Colonic mucosa (tissue), 4 donors: ENCODE measurements around the gene STRN3. TPM values are rescaled to one million over a fixed set of nuclear protein-coding genes. Genes with fewer than 3 reads are reported as not detected.
"Not testable (repeated sequence)": the region's sequence is repeated elsewhere in the genome, so short reads cannot be mapped to it uniquely, and the experiment has no call there.

ENCODE experiments used
- DNase-seq: peaks from one replicate; pipeline ENCODE4 v3.0.0-alpha.2; 2020
- H3K27ac ChIP-seq: fragments of 200-600 bp; one replicate; pipeline ENCODE4 v1.8.0; 2021
- H3K27me3 ChIP-seq: fragments of 200-600 bp; one replicate; pipeline ENCODE4 v1.8.0; 2021
- H3K36me3 ChIP-seq: fragments of 200-600 bp; one replicate; pipeline ENCODE4 v1.8.0; 2021
- H3K4me1 ChIP-seq: fragments of 200-600 bp; one replicate; pipeline ENCODE4 v1.8.0; 2021; ENCODE audit warnings: mild to moderate bottlenecking
- H3K4me3 ChIP-seq: fragments of 200-600 bp; one replicate; pipeline ENCODE4 v1.8.0; 2021
- H3K9ac ChIP-seq, 2 donors: one replicate each; pipeline ENCODE4 v1.7.0; 2013; ENCODE audit warnings: control low read depth in 2 of 2, low read depth in 2 of 2, low read length in 2 of 2
- H3K9me3 ChIP-seq: fragments of 200-600 bp; one replicate; pipeline ENCODE4 v1.8.0; 2021
- intact Hi-C: fragments of 100-400 bp; cut with DNase I; formaldehyde crosslinking; loops from one replicate; pipeline ENCODE4 v1.14.1; 2022
- total RNA-seq, 2 donors: library from RNA; stranded (reverse); fragmentation: NEBNext Ultra II Directional in 1 of 2; extraction: Animal tissue kit (Norgen Biotek cat#: 25700) in 1 of 2; gene quantifications; one replicate each; pipeline ENCODE4 v1.2.1, GENCODE V29; 2021
- TF ChIP-seq, protein P1 (sequence below): fragments of 200-600 bp; IDR thresholded peaks from one replicate; pipeline ENCODE4 v1.8.0; 2022; ENCODE audit warnings: antibody characterized with exemption, mild to moderate bottlenecking
- donor health status: healthy.
- donor health status: DM: no; HTN: no; CAD: no.
- donor health status: DM: no; HTN: no; CAD: no.

Gene STRN3
- total RNA-seq, 2 donors from 2014 or later, result 23.6 to 41.1 TPM

DNA sequence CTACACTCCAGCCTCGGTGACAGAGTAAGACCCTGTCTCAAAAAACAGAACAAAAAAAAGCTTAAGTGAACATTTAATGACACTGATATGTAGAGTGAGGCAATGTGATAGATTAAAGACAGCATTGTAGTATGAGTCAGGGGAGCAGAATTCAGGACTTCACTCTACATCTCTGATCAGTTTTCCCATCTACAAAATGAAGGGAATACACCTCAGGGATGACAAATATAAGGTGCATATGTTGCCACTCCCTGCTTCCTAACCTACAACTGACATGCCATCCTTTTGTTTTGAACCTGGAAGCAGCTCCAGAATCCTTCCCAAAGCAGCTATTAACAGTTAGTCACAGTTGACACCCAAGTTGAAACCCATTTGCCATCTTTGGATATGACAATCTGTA, 30.9 kb upstream of the STRN3 start:
- DNase-seq, result no peak
- no peaks in the 10 kb centered on the region for H3K4me1 ChIP-seq
- H3K36me3 ChIP-seq, result no peaks in the 10 kb centered on the region
- TF ChIP-seq, protein P1, sequence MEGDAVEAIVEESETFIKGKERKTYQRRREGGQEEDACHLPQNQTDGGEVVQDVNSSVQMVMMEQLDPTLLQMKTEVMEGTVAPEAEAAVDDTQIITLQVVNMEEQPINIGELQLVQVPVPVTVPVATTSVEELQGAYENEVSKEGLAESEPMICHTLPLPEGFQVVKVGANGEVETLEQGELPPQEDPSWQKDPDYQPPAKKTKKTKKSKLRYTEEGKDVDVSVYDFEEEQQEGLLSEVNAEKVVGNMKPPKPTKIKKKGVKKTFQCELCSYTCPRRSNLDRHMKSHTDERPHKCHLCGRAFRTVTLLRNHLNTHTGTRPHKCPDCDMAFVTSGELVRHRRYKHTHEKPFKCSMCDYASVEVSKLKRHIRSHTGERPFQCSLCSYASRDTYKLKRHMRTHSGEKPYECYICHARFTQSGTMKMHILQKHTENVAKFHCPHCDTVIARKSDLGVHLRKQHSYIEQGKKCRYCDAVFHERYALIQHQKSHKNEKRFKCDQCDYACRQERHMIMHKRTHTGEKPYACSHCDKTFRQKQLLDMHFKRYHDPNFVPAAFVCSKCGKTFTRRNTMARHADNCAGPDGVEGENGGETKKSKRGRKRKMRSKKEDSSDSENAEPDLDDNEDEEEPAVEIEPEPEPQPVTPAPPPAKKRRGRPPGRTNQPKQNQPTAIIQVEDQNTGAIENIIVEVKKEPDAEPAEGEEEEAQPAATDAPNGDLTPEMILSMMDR, result no peak
- no peak overlapping the region for H3K4me3 ChIP-seq
- no peaks in the 10 kb centered on the region for H3K27me3 ChIP-seq
- H3K27ac ChIP-seq, result no peak overlapping the region
- no peaks in the 10 kb centered on the region for H3K9me3 ChIP-seq
- H3K9ac ChIP-seq, result no peak overlapping the region
- intact Hi-C loops, result no loop called here

DNA sequence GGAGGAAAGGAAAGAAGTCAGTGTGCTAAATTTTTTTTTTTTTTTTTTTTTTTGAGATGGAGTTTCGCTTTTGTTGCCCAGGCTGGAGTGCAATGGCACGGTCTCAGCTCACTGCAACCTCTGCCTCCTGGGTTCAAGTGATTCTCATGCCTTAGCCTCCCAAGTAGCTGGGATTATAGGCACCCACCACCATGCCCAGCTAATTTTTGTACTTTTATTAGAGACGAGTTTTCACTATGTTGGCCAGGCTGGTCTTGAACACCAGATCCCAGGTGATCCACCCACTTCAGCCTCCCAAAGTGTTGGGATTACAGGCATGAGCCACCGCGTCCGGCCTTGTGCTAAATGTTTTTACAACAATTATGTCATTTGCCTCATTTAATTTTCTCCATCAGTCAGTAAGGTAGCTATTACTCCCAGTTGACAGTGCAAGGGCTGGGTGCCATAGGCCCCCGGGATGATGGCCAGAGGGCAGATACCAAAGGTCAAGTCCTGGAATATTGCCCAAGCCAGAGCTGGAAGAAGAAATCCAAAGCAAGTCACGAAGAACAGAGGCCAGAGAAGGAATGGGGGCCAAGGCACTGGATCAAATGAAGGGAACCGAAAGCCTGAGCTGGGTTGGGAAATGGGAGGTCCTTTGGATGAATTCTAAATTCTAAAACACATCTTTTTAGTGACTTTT, 26.9 kb upstream of the STRN3 start:
- H3K4me1 ChIP-seq, intact Hi-C loops, H3K9ac ChIP-seq, H3K27me3 ChIP-seq, H3K4me3 ChIP-seq, H3K9me3 ChIP-seq, H3K36me3 ChIP-seq, H3K27ac ChIP-seq: not testable (repeated sequence)
- peak; percentile 56 for DNase-seq

DNA sequence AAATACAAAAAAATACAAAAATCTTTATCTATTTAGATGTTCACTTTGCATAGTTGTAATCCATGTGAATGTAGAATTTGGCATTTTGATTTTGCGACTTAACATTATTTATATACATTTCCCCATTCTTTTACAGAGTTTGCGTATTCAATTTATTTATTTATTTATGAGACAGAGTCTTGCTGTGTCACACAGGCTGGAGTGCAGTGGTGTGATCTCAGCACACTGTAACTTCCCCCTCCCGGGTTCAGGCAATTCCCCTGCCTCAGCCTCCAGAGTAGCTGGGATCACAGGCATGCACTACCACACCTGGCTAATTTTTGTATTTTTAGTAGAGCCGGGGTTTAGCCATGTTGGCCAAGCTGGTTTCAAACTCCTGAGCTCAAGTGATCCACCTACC, 25.3 kb upstream of the STRN3 start:
- intact Hi-C loops, result no loop called here
- H3K9ac ChIP-seq, result no peak overlapping the region
- H3K36me3 ChIP-seq, result no peaks in the 10 kb centered on the region
- TF ChIP-seq, protein P1, result no peak
- H3K27ac ChIP-seq, result no peak overlapping the region
- no peaks in the 10 kb centered on the region for H3K9me3 ChIP-seq
- no peaks in the 10 kb centered on the region for H3K27me3 ChIP-seq
- no peaks in the 10 kb centered on the region for H3K4me1 ChIP-seq
- no peak overlapping the region for H3K4me3 ChIP-seq
- DNase-seq, result no peak

DNA sequence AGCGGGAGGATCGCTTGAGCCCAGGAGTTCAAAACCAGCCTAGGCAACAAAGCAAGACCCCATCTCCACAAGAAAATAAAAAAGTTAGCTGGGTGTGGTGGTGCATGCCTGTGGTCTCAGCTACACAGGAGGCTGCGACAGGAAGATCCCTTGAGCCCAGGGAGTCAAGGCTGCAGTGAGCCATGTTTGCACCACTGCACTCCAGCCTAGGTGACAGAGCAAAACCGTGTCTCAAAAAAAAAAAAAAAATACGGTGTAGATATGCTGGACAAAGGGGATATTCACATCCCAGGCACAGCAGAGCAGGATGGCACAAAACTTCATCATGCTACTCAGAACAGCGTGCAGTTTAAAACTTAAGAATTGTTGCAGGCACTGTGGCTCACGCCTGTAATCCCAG, 24.8 kb upstream of the STRN3 start:
- intact Hi-C loops, result no loop called here
- Histone ChIP-seq H3K27me3 (no peaks in the 10 kb centered on the region), H3K4me1 (no peaks in the 10 kb centered on the region), H3K9ac (no peak overlapping the region), H3K36me3 (no peaks in the 10 kb centered on the region), H3K27ac (no peak overlapping the region), H3K4me3 (no peak overlapping the region), H3K9me3 (no peaks in the 10 kb centered on the region)
- DNase-seq, result no peak
- TF ChIP-seq, protein P1, result no peak

DNA sequence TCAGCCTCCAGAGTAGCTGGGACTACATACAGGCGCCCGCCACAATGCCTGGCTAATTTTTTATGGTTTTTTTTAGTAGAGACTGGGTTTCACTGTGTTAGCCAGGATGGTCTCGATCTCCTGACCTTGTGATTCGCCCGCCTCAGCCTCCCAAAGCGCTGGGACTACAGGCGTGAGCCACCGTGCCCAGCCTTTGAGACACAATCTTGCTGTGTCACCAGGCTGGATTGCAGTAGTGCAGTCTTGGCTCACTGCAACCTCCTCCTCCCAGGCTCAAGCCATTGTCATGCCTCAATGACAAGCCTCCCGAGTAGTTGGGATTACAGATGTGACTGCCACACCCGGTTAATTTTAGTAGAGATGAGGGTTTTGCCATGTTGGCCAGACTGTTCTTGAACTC, 21.3 kb upstream of the STRN3 start:
- no peaks in the 10 kb centered on the region for H3K27me3 ChIP-seq
- DNase-seq, result no peak
- no peak overlapping the region for H3K4me3 ChIP-seq
- H3K4me1 ChIP-seq, result no peaks in the 10 kb centered on the region
- no peaks in the 10 kb centered on the region for H3K36me3 ChIP-seq
- H3K9ac ChIP-seq, result no peak overlapping the region
- no peaks in the 10 kb centered on the region for H3K9me3 ChIP-seq
- H3K27ac ChIP-seq, result no peak overlapping the region
- intact Hi-C loops, result no loop called here
- TF ChIP-seq, protein P1, result no peak

DNA sequence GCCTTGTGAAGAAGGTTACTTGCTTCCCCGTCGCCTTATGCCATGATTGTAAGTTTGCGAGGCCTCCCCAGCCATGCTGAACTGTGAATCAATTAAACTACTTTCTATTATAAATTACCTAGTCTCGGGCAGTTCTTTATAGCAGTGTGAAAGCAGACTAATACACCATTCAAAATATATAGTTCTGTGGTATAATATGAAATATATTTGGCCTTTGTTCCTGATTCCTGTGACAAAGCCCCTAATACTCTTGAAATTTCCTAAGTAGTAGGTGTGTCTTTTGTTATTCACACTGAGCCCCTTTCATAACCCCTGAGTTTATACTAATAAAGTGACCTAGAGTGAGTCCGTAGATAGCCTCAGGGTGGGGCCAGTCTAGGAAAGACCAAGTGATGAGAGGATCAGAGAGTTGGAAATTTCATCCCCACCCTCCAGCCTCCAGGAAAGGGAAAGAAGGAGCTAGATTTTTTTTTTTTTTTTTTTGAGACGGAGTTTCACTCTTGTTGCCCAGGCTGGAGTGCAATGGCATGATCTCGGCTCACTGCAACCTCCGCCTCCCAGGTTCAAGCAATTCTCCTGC, 19.4 kb upstream of the STRN3 start:
- no peak overlapping the region for H3K4me3 ChIP-seq
- TF ChIP-seq, protein P1, result no peak
- no peaks in the 10 kb centered on the region for H3K4me1 ChIP-seq
- no peak overlapping the region for H3K9ac ChIP-seq
- intact Hi-C loops, result no loop called here
- no peak overlapping the region for H3K27ac ChIP-seq
- H3K9me3 ChIP-seq, result no peaks in the 10 kb centered on the region
- H3K27me3 ChIP-seq, result no peaks in the 10 kb centered on the region
- H3K36me3 ChIP-seq, result no peaks in the 10 kb centered on the region
- no peak for DNase-seq
